HG02759 (cell line): ENCODE data around the gene LEMD2.
"Not testable (repeated sequence)": the region's sequence is repeated elsewhere in the genome, so short reads cannot be mapped to it uniquely, and the experiment has no call there.

Source experiments
- ATAC-seq: cut with Tn5 transposase; IDR thresholded peaks from one replicate; pipeline ENCODE4 v1.9.1; 2021; ENCODE audit warnings: mild to moderate bottlenecking, moderate library complexity; ENCODE audit not compliant: unreplicated experiment

The LEMD2 gene

DNA sequence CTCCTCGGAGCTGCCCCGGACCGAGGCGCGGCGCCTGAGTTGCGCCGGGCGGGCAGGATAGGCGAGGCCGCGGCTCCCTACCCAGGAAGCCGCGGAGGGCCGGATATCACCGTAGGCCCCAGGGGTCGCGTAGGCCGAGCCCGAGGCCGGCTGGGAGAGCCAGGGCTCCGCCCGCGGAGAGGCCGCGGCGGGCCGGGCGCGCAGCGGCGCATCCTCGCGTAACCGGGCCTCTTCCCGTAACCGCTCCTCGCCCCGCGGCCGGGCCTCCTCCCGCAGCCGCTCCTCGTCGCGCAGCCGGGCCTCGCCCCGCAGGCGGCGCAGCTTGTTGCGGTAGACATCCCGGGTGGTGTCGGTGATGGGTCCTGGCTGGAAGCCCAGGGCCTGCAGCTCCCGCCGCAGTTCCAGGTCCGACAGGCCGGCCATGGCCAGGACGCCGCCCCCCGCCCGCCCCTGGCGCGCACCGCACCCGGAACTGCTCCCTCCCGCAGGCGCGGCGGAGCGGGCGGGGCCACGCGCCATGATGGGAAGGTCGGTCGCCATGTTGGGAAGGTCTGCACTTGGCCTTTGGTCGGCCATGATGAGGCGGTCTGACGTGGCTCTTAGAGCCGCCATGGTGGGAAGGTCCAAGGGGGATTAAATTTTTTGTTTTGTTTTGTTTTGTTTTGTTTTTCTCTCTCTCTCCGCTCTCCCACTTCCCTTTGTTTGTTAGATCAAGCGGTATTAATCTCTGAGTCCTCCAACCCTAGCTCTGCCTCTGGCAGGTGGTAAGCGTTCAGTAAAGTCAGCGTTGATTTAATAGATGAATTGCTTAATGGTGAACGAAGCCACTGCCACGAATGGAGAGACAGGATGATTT lies at the start of gene LEMD2:
TSS of gene LEMD2 (minus strand) at position 437 of the 856 bp plus-strand sequence. CDS start at position 423, 14 bp downstream.
- ATAC-seq = peak; percentile 82

GRCh38 chr6:33837971-33838665 lies 49.2 kb upstream of the LEMD2 start:
- no peak for ATAC-seq

GRCh38 chr6:33836806-33837469 lies 48.0 kb upstream of the LEMD2 start:
- no peak for ATAC-seq

GRCh38 chr6:33834401-33835392 lies 45.8 kb upstream of the LEMD2 start:
- no peak for ATAC-seq

- no peak for ATAC-seq
Observed at GRCh38 chr6:33833599-33833998, 44.7 kb upstream of the LEMD2 start.

DNA sequence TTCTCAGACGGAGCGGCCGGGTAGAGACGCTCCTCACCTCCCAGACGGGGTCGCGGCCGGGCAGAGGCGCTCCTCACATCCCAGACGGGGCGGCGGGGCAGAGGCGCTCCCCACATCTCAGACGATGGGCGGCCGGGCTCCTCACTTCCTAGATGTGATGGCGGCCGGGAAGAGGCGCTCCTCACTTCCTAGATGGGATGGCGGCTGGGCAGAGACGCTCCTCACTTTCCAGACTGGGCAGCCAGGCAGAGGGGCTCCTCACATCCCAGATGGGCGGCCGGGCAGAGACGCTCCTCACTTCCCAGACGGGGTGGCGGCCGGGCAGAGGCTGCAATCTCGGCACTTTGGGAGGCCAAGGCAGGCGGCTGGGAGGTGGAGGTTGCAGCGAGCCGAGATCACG lies 43.9 kb upstream of the LEMD2 start:
- not testable (repeated sequence) for ATAC-seq

DNA sequence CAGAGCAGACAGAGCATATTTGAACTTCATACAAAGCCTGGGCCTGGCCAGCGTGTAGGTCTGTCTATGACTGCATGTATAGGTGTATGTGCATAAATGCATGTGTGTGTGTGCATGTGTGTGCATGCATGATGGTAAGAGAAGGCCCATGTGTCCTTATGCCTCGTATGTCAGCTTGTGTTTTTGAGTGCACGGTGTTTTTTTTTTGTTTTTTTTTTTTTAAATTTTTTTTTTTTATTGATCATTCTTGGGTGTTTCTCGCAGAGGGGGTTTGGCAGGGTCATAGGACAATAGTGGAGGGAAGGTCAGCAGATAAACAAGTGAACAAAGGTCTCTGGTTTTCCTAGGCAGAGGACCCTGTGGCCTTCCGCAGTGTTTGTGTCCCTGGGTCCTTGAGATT lies 42.8 kb upstream of the LEMD2 start:
- not testable (repeated sequence) for ATAC-seq

DNA sequence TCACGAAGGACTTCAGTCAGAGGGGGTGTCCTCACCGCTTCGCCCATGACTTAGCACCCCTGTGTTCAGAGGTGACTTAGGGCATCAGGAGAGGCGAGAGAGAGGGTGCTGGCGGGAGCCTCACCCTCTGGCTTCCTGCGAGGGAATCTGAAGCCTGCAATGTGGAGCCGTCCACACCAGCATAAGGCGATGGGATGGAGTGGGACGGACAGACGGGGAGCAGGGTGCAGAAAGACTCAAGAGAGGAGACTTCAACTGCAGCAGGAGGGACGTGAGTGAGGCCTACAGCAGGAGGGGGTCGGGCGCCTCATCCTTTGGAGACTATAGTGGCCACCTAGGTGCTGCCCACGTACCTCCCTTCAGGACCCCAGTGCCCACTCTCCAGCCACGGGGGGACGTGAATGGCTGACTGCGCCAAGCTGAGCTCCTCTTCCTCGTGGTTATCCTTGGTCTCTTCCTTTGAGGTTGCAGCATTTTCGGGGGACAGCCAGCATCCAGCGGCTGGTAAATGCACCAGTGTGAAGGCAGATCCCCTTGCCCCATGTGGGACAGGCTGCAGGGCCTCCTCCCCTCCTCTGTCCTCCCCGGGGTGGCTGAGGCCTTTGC lies 41.8 kb upstream of the LEMD2 start:
- no peak for ATAC-seq

DNA sequence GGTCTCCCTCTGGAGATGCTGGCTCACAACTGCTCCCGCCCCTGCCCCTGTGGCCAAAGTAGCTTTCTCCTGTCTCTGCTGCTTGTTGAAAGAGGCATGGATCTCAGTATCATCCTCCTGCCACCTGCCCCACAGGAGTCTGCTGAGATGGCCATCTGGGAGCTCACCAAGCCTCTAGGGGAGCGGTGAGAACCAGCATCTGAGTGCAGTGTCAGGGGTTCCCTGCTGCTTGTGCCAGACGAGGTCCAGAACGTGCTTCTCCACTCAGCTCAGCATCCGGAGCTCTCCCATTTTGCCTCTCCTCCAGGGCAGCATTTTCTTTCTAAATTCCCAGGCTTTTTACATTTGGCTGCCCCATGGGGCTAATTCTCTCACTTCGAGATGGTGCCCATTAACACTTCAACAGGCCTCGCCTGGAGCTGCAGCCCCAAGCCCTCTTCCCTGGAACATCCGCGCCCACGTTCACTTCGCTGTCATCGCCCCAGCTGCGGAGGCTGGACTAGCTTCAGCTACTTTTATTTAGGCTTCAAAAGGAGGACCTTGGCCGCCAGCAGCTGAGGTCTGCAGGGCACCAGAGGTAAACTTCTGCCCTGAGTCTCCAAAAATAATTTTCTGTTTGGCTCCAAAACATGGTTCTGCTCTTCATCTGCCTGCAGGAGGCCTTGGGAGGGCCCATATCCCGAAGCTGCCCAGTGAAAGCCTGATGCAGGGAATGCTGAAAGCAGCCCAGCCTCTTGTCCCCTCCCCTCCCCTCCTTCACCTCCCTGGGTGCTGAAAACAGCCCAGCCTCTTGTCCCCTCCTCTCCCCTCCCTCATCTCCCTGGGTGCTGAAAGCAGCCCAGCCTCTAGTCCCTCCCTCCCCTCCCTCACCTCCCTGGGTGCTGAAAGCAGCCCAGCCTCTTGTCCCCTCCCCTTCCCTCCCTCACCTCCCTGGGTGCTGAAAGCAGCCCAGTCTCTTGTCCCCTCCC lies 40.1 kb upstream of the LEMD2 start:
- ATAC-seq = no peak

DNA sequence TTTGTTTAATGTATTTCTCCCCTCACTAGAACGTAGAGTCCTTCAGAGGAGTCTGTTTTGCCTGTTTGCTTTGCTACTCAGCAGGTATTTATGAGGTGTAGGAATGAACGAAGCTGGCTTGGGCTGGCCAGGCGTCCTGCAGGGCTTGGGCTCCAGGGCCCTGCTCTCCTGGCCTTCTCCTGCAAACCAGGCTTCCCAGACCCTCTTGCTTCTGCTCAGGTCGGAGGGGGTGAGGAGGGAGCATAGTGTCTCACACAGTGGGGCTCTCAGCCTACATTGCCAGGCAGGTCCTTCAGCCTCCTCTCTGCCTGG lies 39.5 kb upstream of the LEMD2 start:
- ATAC-seq = no peak

- no peak for ATAC-seq
Observed at GRCh38 chr6:33827546-33828451, 38.9 kb upstream of the LEMD2 start.

DNA sequence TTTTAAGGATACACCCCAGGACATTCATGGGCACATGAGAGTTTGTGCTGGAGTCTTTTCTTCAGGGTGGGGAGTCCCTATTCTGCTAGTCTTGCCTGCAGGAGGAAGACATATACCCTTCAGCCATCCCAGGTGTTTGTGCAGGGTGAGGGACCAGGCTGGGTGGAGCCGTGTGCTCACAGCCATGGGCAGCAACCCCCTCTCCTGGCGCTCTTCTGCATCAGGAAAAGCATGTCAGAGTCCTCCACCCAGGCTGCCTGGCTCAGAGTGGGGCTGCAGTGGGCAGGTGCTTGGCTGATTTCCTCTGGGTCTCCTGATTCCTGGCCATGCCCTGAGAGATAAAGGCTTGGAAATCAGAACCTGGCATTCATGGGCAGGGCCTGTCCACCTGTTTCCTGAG lies 37.6 kb upstream of the LEMD2 start:
- ATAC-seq = no peak

GRCh38 chr6:33824461-33825154 lies 35.7 kb upstream of the LEMD2 start:
- ATAC-seq = no peak

GRCh38 chr6:33823806-33824205 lies 34.9 kb upstream of the LEMD2 start:
- ATAC-seq = no peak

GRCh38 chr6:33822575-33823395 lies 33.9 kb upstream of the LEMD2 start:
- ATAC-seq = no peak

GRCh38 chr6:33820784-33821520 lies 32.0 kb upstream of the LEMD2 start:
- no peak for ATAC-seq
